Measurements from ENCODE around the gene KRT9.

DNA sequence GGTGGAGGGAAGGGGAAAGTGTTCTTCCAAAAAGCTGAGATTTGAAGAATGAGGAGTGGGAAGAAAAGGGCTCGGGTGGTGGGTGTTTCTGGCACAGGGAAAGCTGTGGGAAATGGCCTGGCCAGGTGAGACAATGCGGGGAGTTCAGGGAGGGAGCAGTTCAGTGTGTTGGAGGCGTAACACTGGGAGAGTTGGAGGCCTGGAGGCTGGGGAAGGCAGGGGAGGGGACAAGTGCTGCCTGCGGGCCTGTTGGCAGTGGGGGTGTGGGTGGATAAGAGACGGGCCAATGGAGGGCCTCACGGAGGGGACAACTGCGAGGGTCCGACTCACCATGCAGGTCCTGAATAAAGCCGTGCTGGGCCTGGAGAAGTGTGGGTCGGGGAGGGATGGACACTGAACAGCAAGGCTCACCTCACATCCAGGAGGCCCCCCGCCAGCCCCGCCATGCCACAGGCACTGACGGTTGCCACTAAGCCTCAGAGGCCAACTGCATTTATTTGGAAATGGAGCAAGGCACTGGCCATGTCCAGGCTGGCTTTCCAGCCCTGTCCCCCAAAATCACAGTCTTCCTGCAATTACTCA lies 25.9 kb downstream of the KRT9 start:
- TF ChIP-seq, protein P1, sequence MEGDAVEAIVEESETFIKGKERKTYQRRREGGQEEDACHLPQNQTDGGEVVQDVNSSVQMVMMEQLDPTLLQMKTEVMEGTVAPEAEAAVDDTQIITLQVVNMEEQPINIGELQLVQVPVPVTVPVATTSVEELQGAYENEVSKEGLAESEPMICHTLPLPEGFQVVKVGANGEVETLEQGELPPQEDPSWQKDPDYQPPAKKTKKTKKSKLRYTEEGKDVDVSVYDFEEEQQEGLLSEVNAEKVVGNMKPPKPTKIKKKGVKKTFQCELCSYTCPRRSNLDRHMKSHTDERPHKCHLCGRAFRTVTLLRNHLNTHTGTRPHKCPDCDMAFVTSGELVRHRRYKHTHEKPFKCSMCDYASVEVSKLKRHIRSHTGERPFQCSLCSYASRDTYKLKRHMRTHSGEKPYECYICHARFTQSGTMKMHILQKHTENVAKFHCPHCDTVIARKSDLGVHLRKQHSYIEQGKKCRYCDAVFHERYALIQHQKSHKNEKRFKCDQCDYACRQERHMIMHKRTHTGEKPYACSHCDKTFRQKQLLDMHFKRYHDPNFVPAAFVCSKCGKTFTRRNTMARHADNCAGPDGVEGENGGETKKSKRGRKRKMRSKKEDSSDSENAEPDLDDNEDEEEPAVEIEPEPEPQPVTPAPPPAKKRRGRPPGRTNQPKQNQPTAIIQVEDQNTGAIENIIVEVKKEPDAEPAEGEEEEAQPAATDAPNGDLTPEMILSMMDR (IDR thresholded peaks at IDR 0.05), result no peak
- TF ChIP-seq POLR2A (IDR thresholded peaks at IDR 0.05), result no peak

Measured in esophagus squamous epithelium (tissue), 4 donors.